Omental fat pad (tissue), 4 donors: Measurements from ENCODE around the gene AMBN. TPM values are rescaled to one million over a fixed set of nuclear protein-coding genes. Genes with fewer than 3 reads are reported as not detected.

Experiments used
- ATAC-seq: fragments of 150-250 bp; one replicate; pipeline ENCODE4 v1.9.1; 2016; ENCODE audit warnings: mild to moderate bottlenecking, moderate library complexity; ENCODE audit not compliant: low FRiP score
- DNase-seq: peaks from one replicate; pipeline ENCODE4 v3.0.0-alpha.2; 2019; ENCODE audit warnings: low spot score
- total RNA-seq, 4 donors: library from RNA; depleted of rRNA; stranded (reverse); fragments of >200 nt; gene quantifications; one replicate each; pipeline ENCODE4 v1.1.0, GENCODE V29; 2016
- TF ChIP-seq, protein P1 (sequence below), 3 donors: fragments of 450-650 bp; IDR thresholded peaks; one replicate each; pipeline ENCODE4 v1.5.1; 2016 to 2017; ENCODE audit warnings: antibody characterized with exemption in 3 of 3, mild to moderate bottlenecking in 3 of 3, moderate library complexity in 2 of 3

The AMBN gene
- total RNA-seq, 4 donors from 2014 or later, result not detected

GRCh38 chr4:70623323-70623722 lies 31.3 kb downstream of the AMBN start:
- no peak for ATAC-seq
- TF ChIP-seq, protein P1, sequence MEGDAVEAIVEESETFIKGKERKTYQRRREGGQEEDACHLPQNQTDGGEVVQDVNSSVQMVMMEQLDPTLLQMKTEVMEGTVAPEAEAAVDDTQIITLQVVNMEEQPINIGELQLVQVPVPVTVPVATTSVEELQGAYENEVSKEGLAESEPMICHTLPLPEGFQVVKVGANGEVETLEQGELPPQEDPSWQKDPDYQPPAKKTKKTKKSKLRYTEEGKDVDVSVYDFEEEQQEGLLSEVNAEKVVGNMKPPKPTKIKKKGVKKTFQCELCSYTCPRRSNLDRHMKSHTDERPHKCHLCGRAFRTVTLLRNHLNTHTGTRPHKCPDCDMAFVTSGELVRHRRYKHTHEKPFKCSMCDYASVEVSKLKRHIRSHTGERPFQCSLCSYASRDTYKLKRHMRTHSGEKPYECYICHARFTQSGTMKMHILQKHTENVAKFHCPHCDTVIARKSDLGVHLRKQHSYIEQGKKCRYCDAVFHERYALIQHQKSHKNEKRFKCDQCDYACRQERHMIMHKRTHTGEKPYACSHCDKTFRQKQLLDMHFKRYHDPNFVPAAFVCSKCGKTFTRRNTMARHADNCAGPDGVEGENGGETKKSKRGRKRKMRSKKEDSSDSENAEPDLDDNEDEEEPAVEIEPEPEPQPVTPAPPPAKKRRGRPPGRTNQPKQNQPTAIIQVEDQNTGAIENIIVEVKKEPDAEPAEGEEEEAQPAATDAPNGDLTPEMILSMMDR (IDR thresholded peaks at IDR 0.05), result no peak
- DNase-seq, result no peak

DNA sequence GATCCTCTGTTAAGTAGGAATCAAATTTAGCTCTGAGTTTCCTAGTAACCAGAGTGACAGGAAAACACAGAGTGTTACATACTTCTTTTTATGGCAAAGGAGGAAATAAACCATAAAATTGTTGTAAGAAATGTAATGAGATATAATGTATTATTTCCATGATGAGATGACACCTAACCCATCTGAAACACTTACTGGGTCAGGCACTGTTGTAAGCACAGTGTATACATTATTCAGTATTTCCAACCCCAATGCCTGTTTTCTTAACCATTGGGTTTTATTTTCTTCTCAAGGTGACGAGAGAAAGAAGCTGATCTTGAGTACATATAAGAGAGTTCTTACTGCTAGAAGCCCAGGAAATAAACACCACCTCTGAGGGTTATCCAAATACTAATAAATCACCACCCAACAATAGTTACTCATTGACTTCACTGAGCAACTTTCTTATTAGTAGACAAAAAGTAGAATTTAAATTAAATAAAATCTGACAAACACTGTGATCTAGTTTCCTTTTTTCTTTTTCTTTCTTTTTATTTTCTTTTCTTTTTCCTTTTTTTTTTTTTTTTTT lies 32.3 kb downstream of the AMBN start:
- no peak for ATAC-seq
- TF ChIP-seq, protein P1 (IDR thresholded peaks at IDR 0.05), result no peak
- DNase-seq, result no peak

- TF ChIP-seq, protein P1 (IDR thresholded peaks at IDR 0.05), result no peak
- DNase-seq (no peak), ATAC-seq (no peak)
Measured at GRCh38 chr4:70627620-70628019, 35.6 kb downstream of the AMBN start.

DNA sequence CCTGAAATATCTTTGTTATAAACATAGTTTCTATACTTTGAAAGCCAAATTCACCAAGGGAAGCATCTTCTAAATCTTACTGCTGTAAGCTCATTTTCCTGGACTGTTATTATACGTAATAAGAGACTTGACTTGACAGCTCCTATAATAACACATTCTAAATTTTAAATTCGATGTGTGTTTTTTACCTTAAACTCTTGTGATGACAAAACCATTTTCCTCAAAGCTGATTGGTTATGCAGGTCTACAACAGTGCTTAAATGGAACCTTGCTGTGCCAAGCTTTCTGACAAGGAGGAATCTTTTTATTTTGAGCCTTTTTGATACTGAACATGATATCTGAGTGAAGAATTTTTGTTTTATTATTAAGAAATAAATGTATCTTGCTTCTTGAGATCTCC lies 36.4 kb downstream of the AMBN start, which contains the start of gene ENAM:
ENAM (plus strand) TSS at position 301 of the 400 bp plus-strand sequence. CDS start 757 bp downstream, outside the sequence.
- no peak for DNase-seq
- TF ChIP-seq, protein P1 (IDR thresholded peaks at IDR 0.05), result no peak
- ATAC-seq, result no peak

- DNase-seq, result no peak
- TF ChIP-seq, protein P1 (IDR thresholded peaks at IDR 0.05), result no peak
- ATAC-seq, result no peak
Measured at GRCh38 chr4:70629469-70630090, 37.5 kb downstream of the AMBN start.

GRCh38 chr4:70630162-70630561 lies 38.1 kb downstream of the AMBN start:
- ATAC-seq (no peak), DNase-seq (no peak)
- TF ChIP-seq, protein P1 (IDR thresholded peaks at IDR 0.05), result no peak

DNA sequence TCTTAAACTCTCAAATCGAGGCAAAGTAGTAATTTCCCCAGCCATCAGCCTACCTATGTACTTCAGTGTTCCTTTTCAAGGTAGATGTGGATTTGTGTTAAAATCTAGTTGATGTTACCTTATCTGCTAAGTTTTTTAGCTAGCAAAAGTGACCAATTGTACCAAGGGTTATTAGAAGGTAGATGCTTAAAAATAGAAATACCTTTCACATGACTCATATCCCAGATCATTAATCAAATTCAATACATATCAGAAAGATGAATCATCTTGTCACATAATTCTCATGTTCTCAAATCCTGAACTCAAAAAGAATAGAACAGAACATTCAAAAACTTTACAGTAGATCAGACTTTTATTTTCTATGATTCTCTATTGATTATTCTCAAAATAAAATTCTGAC lies 40.0 kb downstream of the AMBN start:
- ATAC-seq (no peak), DNase-seq (no peak)
- TF ChIP-seq, protein P1 (IDR thresholded peaks at IDR 0.05), result no peak
